Activated CD4-positive, alpha-beta T cell treated with anti-CD3 and anti-CD28 coated beads, Interleukin-2, Interleukin-4, amounts not matched to agents 100 ng/mL and 50 ng/mL, durations not matched to agents 16 hours and 8 hours (primary cell): ENCODE measurements around the gene ANKRD24.
"Not testable (repeated sequence)": the region's sequence is repeated elsewhere in the genome, so short reads cannot be mapped to it uniquely, and the experiment has no call there.

ENCODE experiments used
- DNase-seq: peaks from one replicate; pipeline ENCODE4 v3.0.0-alpha.2; 2020; ENCODE audit warnings: low spot score

The ANKRD24 gene

DNA sequence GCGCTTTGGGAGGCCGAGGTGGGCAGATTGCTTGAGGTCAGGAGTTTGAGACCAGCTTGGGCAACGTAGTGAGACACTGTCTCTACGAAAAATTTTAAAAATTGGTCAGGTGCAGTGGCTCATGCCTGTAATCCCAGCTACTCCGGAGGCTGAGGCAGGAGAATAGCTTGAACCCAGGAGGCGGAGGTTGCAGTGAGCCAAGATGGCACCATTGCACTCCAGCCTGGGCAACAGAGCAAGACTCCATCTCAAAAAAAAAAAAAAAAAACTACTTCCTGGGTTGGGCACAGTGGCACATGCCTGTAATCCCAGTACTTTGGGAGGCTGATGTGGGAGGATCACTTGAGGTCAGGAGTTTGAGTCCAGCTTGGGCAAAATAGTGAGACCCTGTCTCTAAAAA lies 49.0 kb downstream of the ANKRD24 start:
- DNase-seq = not testable (repeated sequence)

DNA sequence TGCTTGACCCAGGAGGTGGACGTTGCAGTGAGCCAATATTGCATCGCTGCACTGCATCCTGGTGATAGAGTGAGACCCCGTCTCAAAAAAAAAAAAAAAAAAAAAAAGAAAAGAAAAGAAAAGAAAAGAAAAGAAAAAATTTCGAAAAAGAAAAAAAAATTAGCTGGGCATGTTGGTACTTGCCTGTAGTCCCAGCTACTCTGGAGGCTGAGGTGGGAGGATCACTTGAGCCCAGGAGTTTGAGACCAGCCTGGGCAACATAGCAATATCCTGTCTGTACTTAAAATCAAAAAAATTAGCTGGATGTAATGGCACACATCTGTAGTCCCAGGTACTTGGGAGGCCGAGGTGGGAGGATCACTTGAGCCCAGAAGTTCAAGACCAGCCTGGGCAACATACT lies 49.6 kb downstream of the ANKRD24 start:
- DNase-seq = not testable (repeated sequence)

DNA sequence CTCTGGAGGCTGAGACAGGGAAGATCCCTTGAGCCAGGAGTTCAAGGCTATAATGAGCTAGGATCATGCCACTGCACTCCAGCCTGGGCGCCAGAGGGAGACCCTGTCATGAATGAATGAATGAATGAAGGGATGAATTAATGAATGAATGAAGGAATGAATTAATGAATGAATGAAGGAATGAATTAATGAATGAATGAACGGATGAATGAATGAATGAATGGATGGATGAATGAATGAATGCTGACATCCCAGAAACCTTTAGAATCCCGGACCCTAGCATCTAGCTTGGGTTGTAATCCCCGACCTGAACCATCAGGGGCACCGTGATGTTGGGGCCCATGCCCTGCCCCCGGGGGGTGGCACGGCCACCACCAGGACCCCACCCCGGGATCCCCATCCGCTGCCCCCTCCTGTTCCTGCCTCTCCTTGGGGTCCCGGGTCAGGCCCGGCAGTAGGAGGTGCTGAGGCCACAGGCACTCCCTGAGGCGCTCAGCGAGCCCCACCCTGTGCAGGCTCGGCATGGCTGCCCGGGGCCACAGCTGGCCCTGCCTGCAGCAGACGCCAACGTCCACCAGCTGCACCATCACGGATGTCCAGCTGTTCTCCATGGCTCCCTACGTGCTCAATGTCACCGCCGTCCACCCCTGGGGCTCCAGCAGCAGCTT lies 50.3 kb downstream of the ANKRD24 start:
- no peak for DNase-seq

DNA sequence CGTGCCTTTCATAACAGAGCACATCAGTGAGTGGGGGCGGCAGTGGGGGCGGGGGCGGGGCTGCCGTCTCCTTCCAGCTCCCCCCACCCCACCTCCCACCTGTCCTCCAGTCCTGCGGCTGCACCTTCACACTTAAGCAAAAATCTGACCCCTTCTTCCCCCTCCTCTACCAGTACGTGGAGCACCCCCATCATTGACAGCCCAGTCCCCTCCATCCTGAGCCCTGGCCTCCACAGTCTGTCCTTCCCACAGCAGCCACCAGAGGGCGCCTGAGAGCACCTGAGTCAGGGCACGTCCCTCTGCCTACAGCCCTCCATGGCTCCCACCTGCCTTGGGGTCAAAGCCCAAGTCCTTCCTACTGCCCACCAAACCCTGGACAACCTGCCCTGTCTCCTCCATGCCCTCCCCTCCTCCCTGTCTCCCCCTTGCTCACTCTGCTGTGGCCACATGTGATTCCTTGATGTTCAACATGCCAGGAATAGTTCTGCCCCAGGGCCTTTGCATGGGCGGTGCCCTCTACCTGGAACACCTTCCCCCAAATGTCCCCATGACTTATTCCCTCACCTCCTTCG lies 50.9 kb downstream of the ANKRD24 start:
- DNase-seq = peak; percentile 82

DNA sequence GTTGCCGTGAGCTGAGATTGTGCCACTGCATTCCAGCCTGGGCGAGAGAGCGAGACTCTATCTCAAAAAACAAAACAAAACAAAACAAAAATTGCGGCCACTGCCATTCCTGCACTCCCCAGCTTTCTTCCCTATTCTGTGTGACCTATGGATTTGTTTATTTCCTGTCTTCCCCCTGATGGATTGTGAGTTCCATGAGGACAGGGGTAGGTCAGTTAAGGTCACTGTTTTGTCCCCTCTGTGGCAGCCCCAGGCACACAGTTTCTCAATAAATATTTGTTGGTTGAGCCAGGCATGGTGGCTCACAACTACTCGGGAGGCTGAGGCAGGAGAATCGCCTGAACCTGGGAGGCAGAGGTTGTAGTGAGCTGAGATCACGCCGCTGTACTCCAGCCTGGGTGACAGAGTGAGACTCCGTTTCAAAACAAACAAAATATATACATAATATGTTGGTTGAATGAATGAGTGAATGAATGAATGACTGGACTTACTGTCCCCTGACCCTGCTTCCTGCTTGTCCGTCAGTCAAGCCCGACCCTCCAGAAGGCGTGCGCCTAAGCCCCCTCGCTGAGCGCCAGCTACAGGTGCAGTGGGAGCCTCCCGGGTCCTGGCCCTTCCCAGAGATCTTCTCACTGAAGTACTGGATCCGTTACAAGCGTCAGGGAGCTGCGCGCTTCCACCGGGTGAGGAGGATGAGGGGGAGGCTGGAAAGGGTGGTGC lies 51.8 kb downstream of the ANKRD24 start:
- DNase-seq = no peak

DNA sequence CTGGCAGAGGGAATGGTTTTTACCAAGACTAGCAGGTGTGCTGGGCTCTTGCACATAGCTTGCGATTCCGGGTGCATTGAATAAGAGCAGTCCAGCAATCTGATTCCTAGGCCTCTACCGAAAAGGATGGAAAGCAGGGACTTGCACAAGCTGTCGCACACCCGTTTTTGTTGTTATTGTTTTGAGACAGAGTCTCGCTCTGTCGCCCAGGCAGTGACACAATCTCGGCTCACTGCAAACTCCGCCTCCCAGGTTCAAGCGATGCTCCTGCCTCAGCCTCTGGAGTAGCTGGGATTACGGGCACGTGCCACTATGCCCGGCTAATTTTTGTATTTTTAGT lies 52.3 kb downstream of the ANKRD24 start:
- DNase-seq = no peak

DNA sequence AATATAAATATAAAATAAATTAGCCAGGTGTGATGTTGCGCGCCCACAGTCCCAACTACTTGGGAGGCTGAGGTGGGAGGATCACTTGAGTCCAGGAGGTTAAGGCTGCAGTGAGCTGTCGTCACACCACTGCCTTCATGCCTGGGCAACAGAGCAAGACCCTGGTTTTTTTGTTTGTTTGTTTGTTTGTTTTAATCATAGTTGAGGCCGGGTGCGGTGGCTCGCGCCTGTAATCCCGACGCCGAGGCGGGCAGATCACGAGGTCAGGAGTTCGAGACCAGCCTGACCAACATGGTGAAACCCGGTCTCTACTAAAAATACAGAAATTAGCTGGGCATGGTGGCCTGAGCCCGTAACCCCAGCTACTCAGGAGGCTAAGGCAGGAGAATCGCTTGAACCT lies 55.0 kb downstream of the ANKRD24 start:
- not testable (repeated sequence) for DNase-seq

DNA sequence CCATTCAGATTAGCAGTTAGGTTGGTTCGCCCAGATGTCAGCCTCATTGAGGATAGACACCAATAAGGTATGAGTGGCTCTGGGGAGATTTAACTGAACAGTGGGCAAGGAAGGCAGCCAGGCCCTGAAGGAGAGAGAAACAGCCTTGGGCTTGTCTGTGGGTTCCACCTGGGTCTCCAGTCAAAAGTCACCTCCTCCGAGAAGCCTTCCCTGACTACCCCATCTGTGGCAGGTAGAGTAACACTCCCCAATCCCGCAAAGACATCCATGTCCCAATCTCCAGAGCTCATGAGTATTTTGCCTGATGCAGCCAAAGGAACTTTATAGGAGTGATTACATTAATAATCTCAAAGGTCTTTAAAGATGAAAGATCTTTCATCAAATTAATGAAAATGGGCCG lies 56.3 kb downstream of the ANKRD24 start:
- no peak for DNase-seq

DNA sequence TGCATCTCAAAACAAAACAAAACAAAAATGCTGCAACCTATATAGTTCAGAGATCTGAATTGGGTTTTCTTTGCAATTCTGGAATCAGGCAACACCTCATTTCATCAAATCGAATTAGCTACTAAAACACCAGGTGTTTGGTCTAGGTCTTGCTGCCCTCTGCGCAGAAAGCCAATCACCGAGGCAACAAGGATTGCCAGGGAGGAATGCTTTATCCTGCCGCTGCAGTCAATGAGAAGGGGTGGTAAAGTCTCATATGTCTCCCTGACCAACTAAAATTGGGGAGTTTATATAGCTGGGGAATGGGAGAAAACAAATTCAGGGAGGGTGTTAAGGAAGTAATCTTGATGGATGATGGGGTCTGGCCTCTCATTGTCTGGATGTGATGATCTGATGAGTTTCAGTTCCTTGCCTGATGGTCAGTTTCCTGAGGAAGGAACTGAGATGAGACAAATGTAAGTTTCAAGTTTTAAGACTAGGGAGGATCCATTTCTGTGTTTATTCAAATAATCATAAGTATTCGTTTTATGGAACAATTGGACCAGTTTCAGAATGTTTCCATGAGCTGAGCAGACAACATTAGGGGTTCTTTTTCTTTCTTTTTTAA lies 59.4 kb downstream of the ANKRD24 start:
- DNase-seq = no peak

DNA sequence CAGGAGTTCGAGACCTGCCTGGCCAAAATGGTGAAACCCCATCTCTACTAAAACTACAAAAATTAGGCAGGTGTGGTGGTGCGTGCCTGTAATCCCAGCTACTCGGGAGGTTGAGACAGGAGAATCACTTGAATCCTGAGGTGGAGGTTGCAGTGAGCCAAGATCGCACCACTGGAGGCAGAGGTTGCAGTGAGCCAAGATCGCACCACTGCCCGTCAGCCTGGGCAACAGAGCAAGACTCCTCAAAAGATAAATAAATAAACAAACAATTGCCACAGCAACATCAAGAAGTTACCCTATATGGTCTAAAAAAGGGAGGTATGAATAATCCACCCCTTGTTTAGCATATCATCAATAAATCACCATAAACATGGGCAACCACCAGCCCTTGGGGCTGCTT lies 63.4 kb downstream of the ANKRD24 start:
- DNase-seq = not testable (repeated sequence)

DNA sequence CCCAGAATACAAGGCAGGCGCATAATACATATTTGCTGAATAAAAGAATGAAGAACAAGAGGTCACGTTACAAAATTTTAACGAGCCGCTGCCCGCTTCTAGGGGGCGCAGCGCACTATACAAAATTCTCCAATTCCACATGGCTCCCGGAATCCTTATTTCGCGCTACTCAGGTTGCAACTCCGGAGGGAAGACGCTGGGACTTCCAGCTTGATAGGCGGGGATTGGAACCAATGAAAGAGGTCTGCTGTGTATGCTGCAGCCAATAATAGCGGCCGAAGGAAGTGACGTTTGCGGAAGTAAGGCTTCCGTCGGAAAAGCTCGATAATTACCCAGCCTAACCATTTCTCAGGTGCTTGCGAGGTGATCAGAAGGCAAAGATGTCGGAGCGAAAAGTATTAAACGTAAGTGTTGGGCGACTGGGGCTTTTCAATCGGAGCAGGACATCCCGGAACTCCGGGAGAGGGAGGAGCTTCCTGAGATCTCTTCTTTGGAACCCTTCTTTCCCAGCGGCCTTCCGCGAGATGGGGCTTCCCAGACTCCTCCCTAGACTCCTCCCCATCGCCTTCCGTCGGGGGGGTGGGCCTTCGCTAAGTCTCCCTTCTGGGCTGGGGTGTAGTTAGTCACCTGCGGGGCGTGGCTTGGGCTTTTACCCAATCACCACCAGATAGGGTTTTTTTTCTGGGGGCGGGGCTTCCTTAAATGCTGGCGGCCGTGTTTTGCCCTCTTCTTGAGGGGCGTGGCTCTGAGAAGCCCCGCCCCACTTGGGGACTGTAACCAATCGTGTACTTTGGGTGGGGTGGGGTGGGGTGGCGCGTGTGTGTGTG lies 64.5 kb downstream of the ANKRD24 start, which contains the start of gene YJU2:
YJU2 (plus strand) TSS at position 314 of the 827 bp plus-strand sequence; CDS start at position 381, 67 bp downstream.
- peak; percentile 99 for DNase-seq

DNA sequence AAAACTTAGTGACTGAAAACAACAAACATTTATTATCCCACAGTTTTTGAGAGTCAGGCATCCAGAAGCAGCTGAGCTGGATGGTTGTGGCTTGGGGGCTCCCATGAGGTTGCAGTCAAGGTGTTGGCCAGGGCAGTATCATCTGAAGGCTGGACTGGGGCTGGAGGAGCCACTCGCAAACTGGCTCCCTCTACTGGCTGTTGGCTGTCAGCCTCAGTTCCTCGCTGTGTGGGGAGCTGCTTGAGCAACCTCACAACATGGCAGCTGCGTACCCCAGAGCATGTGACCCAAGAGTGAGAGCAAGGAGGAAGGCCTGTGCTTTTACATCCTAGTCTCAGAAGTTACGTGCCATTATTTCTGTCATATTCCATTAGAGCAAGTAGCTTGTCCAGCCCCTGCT lies 74.1 kb downstream of the ANKRD24 start:
- no peak for DNase-seq

DNA sequence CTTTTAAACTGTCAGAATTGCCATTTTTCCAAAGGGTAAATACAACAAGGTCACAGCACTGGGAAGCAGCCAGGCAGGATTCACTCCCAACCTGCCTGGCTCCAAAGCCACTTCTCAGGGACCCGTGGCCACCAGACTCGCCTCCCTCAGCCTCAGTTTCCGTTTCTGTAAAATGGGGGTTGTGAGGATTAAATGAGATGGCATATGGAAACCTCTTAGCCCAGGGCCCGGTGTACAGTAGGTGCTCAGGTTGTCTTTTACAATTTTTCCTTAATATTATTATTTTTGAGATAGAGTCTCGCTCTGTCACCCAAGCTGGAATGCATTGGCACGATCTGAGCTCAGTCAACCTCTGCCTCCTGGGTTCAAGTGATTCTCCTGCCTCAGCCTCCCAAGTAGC lies 74.5 kb downstream of the ANKRD24 start:
- no peak for DNase-seq

DNA sequence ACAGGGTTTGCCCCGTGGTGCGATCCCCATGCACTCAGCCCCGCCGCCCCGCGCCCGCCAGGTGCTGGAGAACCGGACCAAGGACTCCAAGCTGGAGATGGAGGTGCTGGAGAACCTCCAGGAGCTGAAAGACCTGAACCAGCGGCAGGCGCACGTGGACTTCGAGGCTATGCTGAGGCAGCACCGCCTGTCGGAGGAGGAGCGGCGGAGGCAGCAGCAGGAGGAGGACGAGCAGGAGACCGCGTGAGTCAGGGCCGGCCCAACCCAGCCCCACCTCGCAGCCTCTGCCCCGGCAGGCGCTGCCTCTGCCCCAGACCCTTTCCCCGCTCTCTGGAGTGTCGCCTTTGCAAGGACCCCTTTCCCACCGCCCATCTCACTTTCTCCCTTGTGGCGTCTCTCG lies 75.7 kb downstream of the ANKRD24 start:
- DNase-seq = no peak

DNA sequence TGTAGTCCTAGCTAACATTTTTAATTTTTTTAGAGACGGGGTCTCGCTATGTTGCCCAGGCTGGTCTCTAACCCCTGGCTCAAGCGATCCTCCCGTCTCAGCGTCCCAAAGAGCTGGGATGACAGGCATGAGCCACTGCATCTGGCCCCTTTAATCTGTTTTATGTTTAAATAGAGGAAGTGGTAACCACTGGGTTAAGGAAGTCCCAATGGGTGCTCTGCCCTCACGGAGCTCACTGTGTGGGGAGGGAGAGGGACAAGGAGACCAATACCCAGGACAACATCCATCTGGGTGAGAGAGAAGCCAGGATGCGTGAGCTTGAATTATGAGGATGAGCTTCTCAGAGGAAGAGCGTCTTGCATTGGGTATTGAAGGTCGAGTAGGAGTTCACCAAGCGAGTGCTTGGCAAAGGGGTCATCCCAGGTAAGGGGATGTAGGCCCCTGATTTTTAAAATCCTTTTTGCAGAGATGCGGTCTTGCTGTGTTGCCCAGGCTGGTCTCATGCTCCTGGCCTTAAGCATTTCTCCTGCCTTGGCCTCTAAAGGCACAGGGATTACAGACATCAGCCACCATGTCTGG lies 78.2 kb downstream of the ANKRD24 start:
- no peak for DNase-seq

DNA sequence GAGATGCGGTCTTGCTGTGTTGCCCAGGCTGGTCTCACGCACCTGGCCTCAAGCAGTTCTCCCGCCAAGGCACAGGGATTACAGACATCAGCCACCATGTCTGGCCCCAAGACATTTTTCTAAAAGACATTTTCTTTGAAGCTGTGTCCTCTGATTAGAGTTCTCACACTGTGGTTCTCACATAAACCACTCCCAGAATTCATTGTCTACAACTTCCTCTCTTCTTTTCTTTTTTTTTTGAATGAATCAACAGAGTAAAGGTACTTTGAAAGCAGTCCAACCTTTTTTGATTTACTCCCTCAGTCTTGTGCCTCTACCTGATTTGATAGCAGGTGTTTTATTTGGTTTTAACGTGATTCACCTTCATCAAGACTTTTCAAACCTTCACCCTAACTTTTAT lies 82.3 kb downstream of the ANKRD24 start:
- no peak for DNase-seq

DNA sequence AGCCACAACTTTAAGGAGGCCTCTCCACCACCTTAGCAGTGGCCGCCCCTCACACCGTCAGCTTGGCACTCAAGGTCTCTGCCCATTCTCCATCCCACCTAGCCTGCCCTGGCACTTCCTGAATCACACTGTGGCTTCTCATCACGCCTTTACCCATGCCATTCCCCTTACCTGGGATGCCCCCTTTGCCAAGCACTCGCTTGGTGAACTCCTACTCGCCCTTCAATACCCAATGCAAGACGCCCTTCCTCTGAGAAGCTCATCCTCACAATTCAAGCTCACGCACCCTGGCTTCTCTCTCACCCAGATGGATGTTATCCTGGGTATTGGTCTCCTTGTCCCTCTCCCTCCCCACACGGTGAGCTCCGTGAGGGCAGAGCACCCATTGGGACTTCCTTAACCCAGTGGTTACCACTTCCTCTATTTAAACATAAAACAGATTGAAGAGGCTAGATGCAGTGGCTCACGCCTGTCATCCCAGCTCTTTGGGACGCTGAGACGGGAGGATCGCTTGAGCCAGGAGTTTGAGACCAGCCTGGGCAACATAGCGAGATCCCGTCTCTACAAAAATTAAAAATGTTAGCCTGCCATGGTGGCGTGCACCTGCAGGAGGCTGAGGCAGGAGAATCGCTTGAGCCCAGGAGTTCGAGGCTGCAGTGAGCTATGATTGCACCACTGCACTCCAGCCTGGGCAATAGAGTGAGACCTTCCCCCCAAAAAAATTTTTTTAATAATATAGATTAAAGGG lies 83.9 kb downstream of the ANKRD24 start:
- DNase-seq = no peak

DNA sequence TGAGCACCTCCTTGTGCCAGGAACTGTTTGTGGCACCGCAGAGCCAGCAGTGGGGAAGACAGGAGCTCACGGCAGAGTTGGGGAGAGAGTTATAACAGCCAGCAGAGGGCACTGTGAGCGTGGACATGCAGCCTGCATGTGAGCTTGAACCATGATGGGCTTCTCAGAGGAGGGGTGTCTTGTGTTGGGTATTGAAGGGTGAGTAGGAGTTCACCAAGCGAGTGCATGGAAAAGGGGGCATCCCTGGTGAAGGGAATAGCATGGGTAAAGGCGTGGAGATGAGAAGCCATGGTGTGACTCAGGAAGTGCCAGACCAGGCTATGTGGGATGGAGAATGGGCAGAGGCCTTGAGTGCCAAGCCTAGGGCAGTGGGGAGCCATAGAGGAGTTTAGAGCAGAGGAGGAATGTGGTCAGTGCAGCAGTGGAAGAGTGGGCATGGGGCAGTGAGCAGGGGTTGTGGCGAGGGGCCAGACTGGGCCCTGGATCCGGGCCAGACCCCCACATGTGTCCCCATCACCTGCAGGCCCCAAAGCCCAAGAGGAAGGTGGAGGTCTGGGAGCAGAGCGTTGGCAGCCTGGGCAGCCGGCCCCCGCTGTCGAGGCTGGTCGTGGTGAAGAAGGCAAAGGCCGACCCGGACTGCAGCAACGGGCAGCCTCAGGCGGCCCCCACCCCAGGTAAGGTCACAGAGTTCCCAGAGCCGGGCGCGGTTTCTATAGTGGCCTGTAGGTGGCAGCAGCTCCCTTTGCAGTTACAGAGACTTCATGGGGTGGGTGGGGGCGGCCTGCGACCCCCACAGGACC lies 84.8 kb downstream of the ANKRD24 start:
- peak; percentile 57 for DNase-seq

DNA sequence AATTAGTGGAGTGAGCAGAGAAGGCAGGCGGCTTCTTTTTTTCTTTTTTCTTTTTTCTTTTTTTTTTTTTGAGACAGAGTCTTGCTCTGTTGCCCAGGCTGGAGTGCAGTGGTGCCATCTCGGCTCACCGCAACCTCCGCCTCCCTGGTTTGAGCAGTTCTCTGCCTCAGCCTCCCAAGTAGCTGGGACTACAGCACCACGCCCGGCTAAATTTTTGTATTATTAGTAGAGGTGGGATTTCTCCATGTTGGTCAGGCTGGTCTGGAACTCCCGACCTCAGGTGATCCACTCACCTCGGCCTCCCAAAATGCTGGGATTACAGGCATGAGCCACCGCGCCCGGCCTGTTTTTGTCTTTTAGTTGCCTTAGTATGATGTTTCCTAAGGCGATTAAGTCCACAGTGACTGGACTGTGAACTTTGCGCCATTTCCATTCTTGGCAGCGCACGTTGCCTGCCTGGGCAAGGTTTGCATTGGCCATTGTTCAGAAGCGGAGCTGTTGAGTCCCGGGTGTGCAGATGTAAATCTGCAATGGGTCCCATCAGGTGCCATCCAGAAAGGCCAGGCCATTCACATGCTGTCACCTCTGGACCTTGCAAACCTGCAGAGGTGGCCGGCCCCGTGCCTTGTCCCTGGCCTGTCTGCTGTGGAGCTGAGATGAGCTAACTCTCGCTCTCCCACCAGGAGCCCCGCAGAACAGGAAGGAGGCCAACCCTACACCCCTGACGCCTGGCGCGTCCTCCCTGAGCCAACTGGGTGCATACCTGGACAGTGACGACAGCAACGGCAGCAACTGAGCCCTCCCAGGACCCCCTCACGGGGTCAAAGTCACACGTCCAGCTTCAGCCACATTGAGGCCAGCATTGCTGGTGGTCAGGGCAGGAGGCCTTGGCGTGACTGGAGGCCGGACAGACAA lies 85.7 kb downstream of the ANKRD24 start:
- DNase-seq = no peak
